ENCODE data around the gene AFG1L.

- TF ChIP-seq CTCF (IDR thresholded peaks at IDR 0.05) (no peak), POLR2A (IDR thresholded peaks at IDR 0.05) (no peak)
These were observed 36.0 kb downstream of the AFG1L start for GRCh38 chr6:108330806-108331205.

Measured in prostate gland (tissue), 2 donors.